Muscle of arm (tissue), 12 donors: Measurements from ENCODE around the gene NRN1L. TPM values are rescaled to one million over a fixed set of nuclear protein-coding genes. Genes with fewer than 3 reads are reported as not detected.

Experiments
- DNase-seq: peaks from one replicate; pipeline ENCODE4 v3.0.0-alpha.2; 2013
- polyA plus RNA-seq, 12 donors: library from polyadenylated mRNA; unstranded; fragments of 120-200 nt; gene quantifications; one replicate each; pipeline ENCODE4 v1.2.1, GENCODE V29; 2013; ENCODE audit not compliant: insufficient read length in 12 of 12

Gene NRN1L
- polyA plus RNA-seq, 12 donors, result 0.37 to 1.7 (median 0.74) TPM; not detected in 5

- peak; percentile 92 for DNase-seq
These were observed 50.9 kb downstream of the NRN1L start for GRCh38 chr16:67935402-67936123.

Other genes with a start within 250 kb of the NRN1L start
- gene CARMIL2, start 239.7 kb upstream of the NRN1L start, polyA plus RNA-seq, result 1 to 10 TPM in 2 of 12 donors, under 1 TPM in 8, not detected in 2; 0.32 to 2.4 (median 0.41) TPM
- gene ACD, start 224.6 kb upstream of the NRN1L start, polyA plus RNA-seq, result 10 to 100 TPM in 10 of 12 donors, 1 to 10 TPM in 1, not detected in 1; 9.6 to 29.9 (median 13.0) TPM
- 1 to 10 TPM in 2 of 12 donors, under 1 TPM in 8, not detected in 2; 0.41 to 1.2 (median 0.72) TPM for gene PARD6A, start 223.9 kb upstream of the NRN1L start, polyA plus RNA-seq
- gene ENKD1, start 218.1 kb upstream of the NRN1L start, polyA plus RNA-seq, result 10 to 100 TPM in 2 of 12 donors, 1 to 10 TPM in 9, not detected in 1; 6.1 to 15.3 (median 8.6) TPM
- 1 to 10 TPM in 10 of 12 donors, not detected in 2; 1.5 to 3.2 (median 2.1) TPM for gene C16orf86, start 218.1 kb upstream of the NRN1L start, polyA plus RNA-seq
- 10 to 100 TPM in 11 of 12 donors, not detected in 1; 10.2 to 29.8 (median 13.1) TPM for gene GFOD2, start 165.6 kb upstream of the NRN1L start, polyA plus RNA-seq
- gene RANBP10, start 78.3 kb upstream of the NRN1L start, polyA plus RNA-seq, result 10 to 100 TPM in 11 of 12 donors, not detected in 1; 15.0 to 31.8 (median 21.2) TPM
- gene TSNAXIP1, start 78.0 kb upstream of the NRN1L start, polyA plus RNA-seq, result 1 to 10 TPM in 7 of 12 donors, under 1 TPM in 3, not detected in 2; 0.83 to 5.0 (median 1.3) TPM
- 10 to 100 TPM in 11 of 12 donors, not detected in 1; 11.8 to 25.6 (median 22.2) TPM for gene THAP11, start 42.6 kb upstream of the NRN1L start, polyA plus RNA-seq
- gene NUTF2, start 38.0 kb upstream of the NRN1L start, polyA plus RNA-seq, result 1,000 to 10,000 TPM in 1 of 12 donors, 100 to 1,000 TPM in 11; 111 to 1,287 (median 122) TPM
- gene CENPT, start 37.2 kb upstream of the NRN1L start, polyA plus RNA-seq, result 10 to 100 TPM in 11 of 12 donors, not detected in 1; 27.3 to 61.6 (median 32.4) TPM
- gene EDC4, start 11.8 kb upstream of the NRN1L start, polyA plus RNA-seq, result 100 to 1,000 TPM in 5 of 12 donors, 10 to 100 TPM in 7; 40.4 to 146 (median 96.8) TPM
- 10 to 100 TPM in 11 of 12 donors, not detected in 1; 15.6 to 32.5 (median 21.0) TPM for gene PSKH1, start 8.4 kb downstream of the NRN1L start, polyA plus RNA-seq
- gene CTRL, start 47.0 kb downstream of the NRN1L start, polyA plus RNA-seq, result 1 to 10 TPM in 10 of 12 donors, not detected in 2; 1.2 to 5.8 (median 4.3) TPM
- 10 to 100 TPM in 11 of 12 donors, not detected in 1; 18.9 to 28.5 (median 23.1) TPM for gene PSMB10, start 52.0 kb downstream of the NRN1L start, polyA plus RNA-seq
- 10 to 100 TPM in 11 of 12 donors, not detected in 1; 15.7 to 39.5 (median 18.8) TPM for gene LCAT, start 59.2 kb downstream of the NRN1L start, polyA plus RNA-seq
- 10 to 100 TPM in 11 of 12 donors, not detected in 1; 28.2 to 51.5 (median 40.7) TPM for gene SLC12A4, start 83.8 kb downstream of the NRN1L start, polyA plus RNA-seq
- gene DPEP3, start 95.6 kb downstream of the NRN1L start, polyA plus RNA-seq, result under 1 TPM in 2 of 12 donors, not detected in 10; 0.08 to 0.13 TPM
- gene DPEP2, start 114.6 kb downstream of the NRN1L start, polyA plus RNA-seq, result 1 to 10 TPM in 6 of 12 donors, under 1 TPM in 4, not detected in 2; 0.63 to 2.2 (median 1.3) TPM
- not detected for gene DPEP2NB, start 131.0 kb downstream of the NRN1L start, polyA plus RNA-seq
- gene DDX28, start 138.3 kb downstream of the NRN1L start, polyA plus RNA-seq, result 1 to 10 TPM in 10 of 12 donors, not detected in 2; 3.7 to 6.5 (median 5.3) TPM
- gene DUS2, start 138.4 kb downstream of the NRN1L start, polyA plus RNA-seq, result 10 to 100 TPM in 7 of 12 donors, 1 to 10 TPM in 3, not detected in 2; 9.8 to 13.9 (median 11.8) TPM
- gene NFATC3, start 200.5 kb downstream of the NRN1L start, polyA plus RNA-seq, result 10 to 100 TPM in 11 of 12 donors, not detected in 1; 28.3 to 34.3 (median 30.7) TPM